Neural progenitor cell (in vitro differentiated cells): ENCODE results near the gene KLF2. TPM values are rescaled to one million over a fixed set of nuclear protein-coding genes. Genes with fewer than 3 reads are reported as not detected.

Source experiments
- DNase-seq: peaks from one replicate; pipeline ENCODE4 v3.0.0-alpha.2; 2016; ENCODE audit warnings: low spot score
- H2AFZ ChIP-seq: fragments of 200-600 bp; sonication (generic); replicated peaks from 2 replicates; pipeline ENCODE4 v1.6.1; 2016; ENCODE audit warnings: antibody characterized with exemption
- H3F3A ChIP-seq: fragments of 200-600 bp; sonication (generic); 2 replicates; pipeline ENCODE4 v1.6.1; 2016; ENCODE audit warnings: antibody characterized with exemption, low read depth
- H3K27ac ChIP-seq: fragments of 200-600 bp; sonication (generic); 2 replicates; pipeline ENCODE4 v1.5.1; 2016; ENCODE audit warnings: mild to moderate bottlenecking
- H3K27me3 ChIP-seq: fragments of 200-600 bp; sonication (generic); 2 replicates; pipeline ENCODE4 v1.6.1; 2016; ENCODE audit warnings: mild to moderate bottlenecking, moderate library complexity
- H3K36me3 ChIP-seq: fragments of 200-600 bp; sonication (generic); 2 replicates; pipeline ENCODE4 v1.5.1; 2016
- H3K4me1 ChIP-seq: fragments of 200-600 bp; sonication (generic); 2 replicates; pipeline ENCODE4 v1.6.1; 2016; ENCODE audit warnings: mixed run types
- H3K4me2 ChIP-seq: fragments of 200-600 bp; sonication (generic); 2 replicates; pipeline ENCODE4 v1.6.1; 2016
- H3K4me3 ChIP-seq: fragments of 200-600 bp; sonication (generic); 2 replicates; pipeline ENCODE4 v1.5.1; 2016
- H3K79me2 ChIP-seq: fragments of 200-600 bp; sonication (generic); 2 replicates; pipeline ENCODE4 v1.6.1; 2016; ENCODE audit warnings: low read depth
- H3K9ac ChIP-seq: fragments of 200-600 bp; sonication (generic); 2 replicates; pipeline ENCODE4 v1.6.1; 2016
- H3K9me3 ChIP-seq: fragments of 200-600 bp; sonication (generic); 2 replicates; pipeline ENCODE4 v1.5.1; 2016; ENCODE audit warnings: low read depth
- H4K20me1 ChIP-seq: fragments of 200-600 bp; sonication (generic); 2 replicates; pipeline ENCODE4 v1.6.1; 2016; ENCODE audit warnings: low read depth
- H3K27ac Mint-ChIP-seq: 3 replicates; pipeline ENCODE4 v1.8.0; 2021; ENCODE audit warnings: mixed read lengths
- H3K27me3 Mint-ChIP-seq: 2 replicates; pipeline ENCODE4 v1.8.0; 2022; ENCODE audit warnings: low read depth, mild to moderate bottlenecking, inconsistent platforms, moderate library complexity, mixed read lengths; ENCODE audit not compliant: insufficient read depth
- H3K36me3 Mint-ChIP-seq: 3 replicates; pipeline ENCODE4 v1.8.0; 2021; ENCODE audit warnings: mixed read lengths
- H3K4me1 Mint-ChIP-seq: 3 replicates; pipeline ENCODE4 v1.8.0; 2021; ENCODE audit warnings: mixed read lengths
- H3K4me3 Mint-ChIP-seq: 3 replicates; pipeline ENCODE4 v1.8.0; 2021; ENCODE audit warnings: mild to moderate bottlenecking, moderate library complexity, mixed read lengths
- H3K9me3 Mint-ChIP-seq: 3 replicates; pipeline ENCODE4 v1.8.0; 2020; ENCODE audit warnings: mixed read lengths
- CTCF ChIP-seq: fragments of 200-600 bp; sonication (generic); IDR thresholded peaks from 2 replicates; pipeline ENCODE4 v1.5.1; 2017; ENCODE audit warnings: antibody characterized with exemption, mild to moderate bottlenecking
- EZH2 ChIP-seq: fragments of 200-600 bp; sonication (generic); IDR thresholded peaks from 2 replicates; pipeline ENCODE4 v1.6.1; 2017; ENCODE audit warnings: antibody characterized with exemption, mild to moderate bottlenecking, moderate library complexity
- EZH2phosphoT487 ChIP-seq: fragments of 200-600 bp; sonication (generic); IDR thresholded peaks from 2 replicates; pipeline ENCODE4 v1.6.1; 2017; ENCODE audit warnings: antibody characterized with exemption
- total RNA-seq: library from RNA; depleted of rRNA; stranded (reverse); fragments of >200 nt; gene quantifications from 2 replicates; pipeline ENCODE4 v1.2.3, GENCODE V29; 2015; ENCODE audit warnings: low replicate concordance

The KLF2 gene
- total RNA-seq, 1 donor from 2014 or later, result not detected

- Histone ChIP-seq H3K27me3 (peaks cover 6% of the 10 kb centered on the region), H4K20me1 (no peaks in the 10 kb centered on the region), H3K9me3 (no peaks in the 10 kb centered on the region), H3K27ac (no peak overlapping the region), H3K9ac (no peak overlapping the region), H3K79me2 (no peaks in the 10 kb centered on the region), H3K4me1 (no peaks in the 10 kb centered on the region), H3K4me2 (no peak overlapping the region), H2AFZ (no peak overlapping the region), H3K4me3 (no peak overlapping the region), H3K36me3 (no peaks in the 10 kb centered on the region), H3F3A (no peaks in the 10 kb centered on the region)
- peaks cover 2% of the 10 kb centered on the region for H3K27me3 Mint-ChIP-seq
- H3K9me3 Mint-ChIP-seq, result no peaks in the 10 kb centered on the region
- TF ChIP-seq CTCF, result no peak
- TF ChIP-seq EZH2phosphoT487, result no peak
- TF ChIP-seq EZH2, result no peak
- H3K4me1 Mint-ChIP-seq, result peaks cover 2% of the 10 kb centered on the region
- H3K4me3 Mint-ChIP-seq, result no peak overlapping the region
- no peaks in the 10 kb centered on the region for H3K36me3 Mint-ChIP-seq
- H3K27ac Mint-ChIP-seq, result no peak overlapping the region
- DNase-seq, result no peak
Observed at GRCh38 chr19:16336571-16336970, 11.9 kb downstream of the KLF2 start.

GRCh38 chr19:16337809-16338469, 13.3 kb downstream of the KLF2 start:
- H3K9me3 Mint-ChIP-seq, result no peaks in the 10 kb centered on the region

GRCh38 chr19:16338470-16339360, 14.1 kb downstream of the KLF2 start:
- peaks cover 2% of the 10 kb centered on the region for H3K27me3 Mint-ChIP-seq
- no peak for TF ChIP-seq CTCF
- TF ChIP-seq EZH2phosphoT487, result no peak
- no peak for TF ChIP-seq EZH2
- Histone ChIP-seq H4K20me1 (no peaks in the 10 kb centered on the region), H3K4me3 (no peak overlapping the region), H3K4me2 (no peak overlapping the region), H3K36me3 (no peaks in the 10 kb centered on the region), H2AFZ (no peak overlapping the region), H3K27ac (no peak overlapping the region), H3K9me3 (no peaks in the 10 kb centered on the region), H3F3A (no peaks in the 10 kb centered on the region), H3K79me2 (no peaks in the 10 kb centered on the region), H3K4me1 (no peaks in the 10 kb centered on the region), H3K27me3 (no peaks in the 10 kb centered on the region), H3K9ac (no peak overlapping the region)
- H3K4me1 Mint-ChIP-seq, result peaks cover 2% of the 10 kb centered on the region
- H3K36me3 Mint-ChIP-seq, result no peaks in the 10 kb centered on the region
- H3K9me3 Mint-ChIP-seq, result no peaks in the 10 kb centered on the region
- no peak for DNase-seq
- no peak overlapping the region for H3K4me3 Mint-ChIP-seq
- H3K27ac Mint-ChIP-seq, result no peak overlapping the region

More at GRCh38 chr19:16337809-16338469, 13.3 kb downstream of the KLF2 start:
- no peaks in the 10 kb centered on the region for H3F3A ChIP-seq
- no peak for TF ChIP-seq CTCF
- no peak for TF ChIP-seq EZH2
- TF ChIP-seq EZH2phosphoT487, result no peak
- Mint-ChIP-seq H3K27me3 (peaks cover 2% of the 10 kb centered on the region), H3K27ac (no peak overlapping the region), H3K4me3 (no peak overlapping the region), H3K4me1 (peaks cover 2% of the 10 kb centered on the region), H3K36me3 (no peaks in the 10 kb centered on the region)
- H3K4me2 ChIP-seq, result no peak overlapping the region
- H3K27ac ChIP-seq, result no peak overlapping the region
- H4K20me1 ChIP-seq, result no peaks in the 10 kb centered on the region
- DNase-seq, result no peak
- no peaks in the 10 kb centered on the region for H3K79me2 ChIP-seq
- H3K9me3 ChIP-seq, result no peaks in the 10 kb centered on the region
- H3K4me1 ChIP-seq, result no peaks in the 10 kb centered on the region
- H3K9ac ChIP-seq, result no peak overlapping the region
- H3K4me3 ChIP-seq, result no peak overlapping the region
- no peak overlapping the region for H2AFZ ChIP-seq
- H3K27me3 ChIP-seq, result no peaks in the 10 kb centered on the region
- no peaks in the 10 kb centered on the region for H3K36me3 ChIP-seq
